AG09319 (cell line): ENCODE results near the gene CEBPE.

Source experiments
- DNase-seq: peaks from one replicate; pipeline ENCODE4 v3.0.0-alpha.2; 2010; ENCODE audit warnings: low read depth; ENCODE audit errors: extremely low read depth
- TF ChIP-seq, protein P1 (sequence below): IDR thresholded peaks from 2 replicates; pipeline ENCODE4 v1.5.1; 2011; ENCODE audit warnings: low read depth, mild to moderate bottlenecking, inconsistent platforms, low read length, moderate library complexity

The CEBPE gene

DNA sequence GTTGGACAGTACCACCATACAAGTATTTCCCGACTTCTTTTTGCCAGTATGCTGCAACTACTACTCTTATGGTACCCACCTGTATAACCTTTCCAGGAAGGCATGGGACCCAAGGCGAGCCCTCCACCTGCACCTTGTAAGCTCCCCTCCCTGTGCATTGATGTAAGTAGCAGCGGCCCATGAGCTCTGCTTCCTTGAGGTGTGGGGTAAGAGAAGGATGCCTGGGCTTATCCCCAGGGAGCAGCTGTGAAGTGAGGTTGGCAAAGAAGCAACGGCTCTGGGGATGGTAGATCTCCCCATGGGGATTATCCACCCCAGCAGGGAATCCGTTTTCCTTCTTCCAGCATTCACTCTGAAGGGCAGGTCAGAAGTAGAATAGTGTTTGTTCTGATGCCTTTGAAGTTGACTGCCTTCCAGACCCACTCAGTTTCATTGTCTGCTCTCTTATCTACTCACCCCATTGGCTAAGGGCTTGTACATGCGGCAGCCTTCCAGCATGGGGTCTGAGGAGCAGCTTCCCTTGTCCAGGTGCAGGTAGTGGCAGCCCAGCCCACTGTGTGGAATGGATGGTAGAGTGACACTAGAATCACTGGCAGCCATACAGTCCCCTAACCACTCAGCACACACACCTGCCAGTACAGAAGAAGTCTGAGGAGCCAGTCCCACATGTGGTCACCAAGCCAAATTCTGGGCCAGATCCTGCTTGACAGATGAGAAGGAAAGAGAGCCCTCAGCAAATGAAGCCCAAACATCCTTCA is 17.7 kb downstream of the CEBPE start:
- TF ChIP-seq, protein P1, sequence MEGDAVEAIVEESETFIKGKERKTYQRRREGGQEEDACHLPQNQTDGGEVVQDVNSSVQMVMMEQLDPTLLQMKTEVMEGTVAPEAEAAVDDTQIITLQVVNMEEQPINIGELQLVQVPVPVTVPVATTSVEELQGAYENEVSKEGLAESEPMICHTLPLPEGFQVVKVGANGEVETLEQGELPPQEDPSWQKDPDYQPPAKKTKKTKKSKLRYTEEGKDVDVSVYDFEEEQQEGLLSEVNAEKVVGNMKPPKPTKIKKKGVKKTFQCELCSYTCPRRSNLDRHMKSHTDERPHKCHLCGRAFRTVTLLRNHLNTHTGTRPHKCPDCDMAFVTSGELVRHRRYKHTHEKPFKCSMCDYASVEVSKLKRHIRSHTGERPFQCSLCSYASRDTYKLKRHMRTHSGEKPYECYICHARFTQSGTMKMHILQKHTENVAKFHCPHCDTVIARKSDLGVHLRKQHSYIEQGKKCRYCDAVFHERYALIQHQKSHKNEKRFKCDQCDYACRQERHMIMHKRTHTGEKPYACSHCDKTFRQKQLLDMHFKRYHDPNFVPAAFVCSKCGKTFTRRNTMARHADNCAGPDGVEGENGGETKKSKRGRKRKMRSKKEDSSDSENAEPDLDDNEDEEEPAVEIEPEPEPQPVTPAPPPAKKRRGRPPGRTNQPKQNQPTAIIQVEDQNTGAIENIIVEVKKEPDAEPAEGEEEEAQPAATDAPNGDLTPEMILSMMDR = no peak
- no peak for DNase-seq

DNA sequence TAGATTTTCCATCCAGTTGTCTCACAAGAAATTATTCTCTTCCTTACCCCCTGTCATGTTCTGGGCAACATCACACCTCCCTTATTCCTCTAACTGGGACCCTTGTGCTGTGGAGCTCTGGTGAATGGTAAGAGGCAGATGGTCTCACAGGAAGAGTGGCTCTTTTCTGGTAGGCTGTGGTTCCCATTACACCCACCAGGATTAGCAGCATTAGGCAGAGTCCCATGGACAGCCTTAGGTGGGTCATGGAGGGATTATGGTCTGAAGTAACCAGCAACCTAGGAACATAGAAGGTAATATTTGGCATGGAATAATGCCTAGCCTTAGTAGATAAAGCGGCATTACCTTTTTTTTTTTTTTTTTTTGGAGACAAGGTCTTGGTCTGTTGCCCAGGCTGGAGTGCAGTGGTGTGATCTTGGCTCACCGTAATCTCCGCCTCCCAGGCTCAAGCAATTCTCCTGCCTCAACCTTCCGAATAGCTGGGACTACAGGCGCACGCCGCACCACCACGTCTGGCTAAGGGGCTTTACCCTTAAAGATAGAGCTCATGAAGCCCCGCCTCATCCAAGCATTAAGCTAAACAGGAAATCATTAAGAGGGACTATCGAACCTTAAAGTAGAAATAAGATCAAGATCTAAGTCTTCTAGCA is 19.7 kb downstream of the CEBPE start:
- no peak for DNase-seq

DNA sequence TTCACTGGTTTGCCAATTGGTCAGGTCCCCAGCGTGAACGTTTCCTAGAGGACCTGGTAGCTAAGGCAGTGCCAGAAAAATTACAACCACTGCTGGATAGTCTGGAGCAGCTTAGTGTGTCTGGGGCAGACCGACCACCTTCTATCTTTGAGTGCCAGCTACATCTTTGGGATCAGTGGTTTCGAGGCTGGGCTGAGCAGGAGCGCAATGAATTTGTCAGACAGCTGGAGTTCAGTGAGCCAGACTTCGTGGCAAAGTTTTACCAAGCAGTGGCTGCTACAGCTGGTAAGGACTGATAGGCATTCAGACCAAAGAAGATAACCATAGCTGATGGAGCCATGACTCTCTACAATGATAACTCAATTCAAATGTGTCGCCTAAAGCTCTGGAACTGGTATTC is 21.3 kb downstream of the CEBPE start:
- TF ChIP-seq, protein P1 = no peak
- DNase-seq = no peak

More for the DNA sequence above, 19.7 kb downstream of the CEBPE start:
- TF ChIP-seq, protein P1 = no peak

DNA sequence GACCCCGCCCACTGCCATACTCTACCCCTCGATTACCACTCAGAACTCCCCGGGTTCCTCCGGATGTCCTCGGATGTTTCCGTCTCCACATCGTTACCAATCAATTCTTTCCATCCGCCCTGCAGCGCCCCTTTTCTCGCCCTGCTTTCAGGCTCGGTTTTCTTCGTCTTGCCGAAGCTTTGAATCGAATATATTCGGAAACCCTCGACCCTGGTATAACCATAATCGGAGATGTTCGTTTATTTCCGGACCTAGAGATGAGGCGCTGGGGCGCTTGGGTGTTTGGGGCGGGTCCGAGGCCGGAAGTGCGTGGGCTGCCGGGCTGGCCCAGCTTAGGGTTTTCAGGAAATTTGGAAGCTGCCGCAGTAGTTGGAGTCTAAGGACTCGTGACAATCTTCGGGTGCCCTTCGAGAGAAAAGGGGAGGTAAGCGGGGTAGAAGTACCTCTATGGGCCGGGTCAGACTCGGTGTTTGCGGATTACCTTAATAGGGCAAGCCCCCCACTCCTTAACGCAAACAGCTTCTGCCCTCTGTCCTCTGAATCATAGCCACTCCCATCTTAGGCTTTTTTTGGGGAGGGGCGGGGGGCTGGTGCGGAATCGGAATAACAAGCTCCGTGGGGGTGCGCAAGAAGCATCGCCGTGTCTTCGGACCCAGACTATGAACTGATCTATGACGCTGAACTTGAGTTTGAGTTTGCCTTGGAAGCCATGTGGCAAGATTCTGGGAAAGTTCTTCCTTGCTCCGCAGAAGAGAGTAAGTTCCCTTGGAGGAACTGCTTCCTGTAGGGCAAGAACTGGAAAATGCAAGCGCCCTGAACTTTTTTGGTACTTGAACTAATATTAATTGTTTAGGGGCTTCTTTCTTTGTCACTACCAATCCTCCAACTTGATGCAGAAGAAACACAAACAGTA is 23.6 kb downstream of the CEBPE start, which contains the start of gene C14orf119:
C14orf119 (plus strand) TSS at position 310 of the 913 bp plus-strand sequence. CDS start 2,154 bp downstream, outside the sequence.
- DNase-seq = peak; percentile 98
- TF ChIP-seq, protein P1 = no peak

DNA sequence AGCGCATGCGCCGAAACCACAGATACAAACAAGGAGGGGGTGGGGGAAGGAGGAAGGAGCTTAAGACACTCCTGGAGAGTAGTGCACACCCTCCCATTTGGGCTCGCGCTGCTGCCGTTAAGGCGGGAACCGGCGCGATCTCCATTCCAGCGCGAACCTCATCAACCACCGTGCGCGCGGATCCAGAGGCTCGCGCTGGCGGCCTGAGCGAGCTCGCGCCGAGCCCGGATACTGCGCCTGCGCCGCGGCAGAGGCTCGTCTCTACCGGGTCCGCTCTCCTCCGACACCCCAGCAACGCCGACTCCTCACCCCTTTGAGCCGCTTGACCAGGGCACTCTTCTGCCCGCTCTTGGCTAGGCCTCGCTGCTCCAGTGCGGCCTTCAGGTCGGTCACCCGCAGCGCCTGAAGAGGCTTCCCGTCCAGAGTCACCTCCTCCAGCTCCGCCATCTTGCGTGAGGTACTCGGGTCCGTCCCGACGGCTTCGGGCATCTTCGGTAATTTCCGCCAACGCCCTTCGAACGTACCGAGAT is 24.3 kb downstream of the CEBPE start, which contains the start of gene ACIN1:
ACIN1 (minus strand) TSS at position 471 of the 530 bp plus-strand sequence; CDS start at position 447, 24 bp downstream.
- TF ChIP-seq, protein P1 = no peak
- peak; percentile 71 for DNase-seq

DNA sequence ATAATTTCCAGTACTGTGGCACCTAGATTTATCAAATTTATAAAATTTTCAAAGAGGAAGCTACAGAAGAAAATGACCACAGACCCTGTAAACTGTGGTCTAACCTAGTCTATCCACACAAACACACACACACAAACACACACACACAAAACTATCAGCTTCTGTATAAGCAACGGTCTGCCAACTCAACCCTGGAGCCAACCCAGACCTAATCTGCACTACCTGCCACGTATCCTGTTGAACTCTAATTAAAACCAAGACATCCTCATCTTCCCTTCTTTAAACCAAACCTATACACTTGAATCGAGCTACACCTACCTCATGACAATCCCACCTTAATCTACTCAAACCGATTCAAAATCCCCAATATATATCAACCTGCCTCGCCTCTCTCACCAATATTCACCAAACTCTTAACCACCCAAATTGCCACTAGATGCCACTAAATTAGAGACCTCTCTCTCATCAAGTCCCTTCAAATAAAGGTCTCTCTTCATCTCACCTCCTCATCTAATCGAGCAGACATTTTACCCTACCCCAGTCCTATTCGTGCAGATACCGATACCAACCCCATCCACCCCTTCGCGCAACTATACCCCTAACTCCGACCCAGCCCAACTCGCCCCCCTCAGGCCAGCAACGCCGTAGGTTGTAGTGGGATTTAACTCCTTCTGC is 24.9 kb downstream of the CEBPE start:
- DNase-seq = no peak
- TF ChIP-seq, protein P1 = peak; percentile 32
